ENCODE results near the gene ALG12. TPM values are rescaled to one million over a fixed set of nuclear protein-coding genes. Genes with fewer than 3 reads are reported as not detected.

ALG12 gene
- polyA plus RNA-seq, 3 donors: 7.2 to 9.5 (median 9.0) TPM

- Histone ChIP-seq H3K27me3 (ENCODE audit: control insufficient read depth in 2 of 2, insufficient read depth in 2 of 2, low read length in 2 of 2) (no peaks in the 10 kb centered on the region), H3K79me2 (ENCODE audit: insufficient read depth, low read length) (peaks cover 48% of the 10 kb centered on the region), H3K9me3 (replicated peaks in 1 of 2; ENCODE audit: control insufficient read depth in 1 of 2, insufficient read depth in 1 of 2, low read length in 2 of 2) (no peaks in the 10 kb centered on the region), H3K27ac (ENCODE audit: low read depth in 1 of 2, low read length in 2 of 2) (peak within 1 kb of the TSS; percentile 91 to 99), H3K4me1 (ENCODE audit: control insufficient read depth in 1 of 2, insufficient read depth in 2 of 2, low read length in 2 of 2) (peaks cover 38 to 47% of the 10 kb centered on the region in 2 donors), H3K4me3 (replicated peaks in 1 of 3; ENCODE audit: low read depth in 2 of 3, low read length in 3 of 3) (peak within 1 kb of the TSS; percentile 80 to 97 (median 94)), H3K9ac (ENCODE audit: insufficient read depth, low read length, poor library complexity, severe bottlenecking) (peak within 1 kb of the TSS; percentile 100), H3K36me3 (replicated peaks in 1 of 2; ENCODE audit: control insufficient read depth in 1 of 2, insufficient read depth in 2 of 2, low read length in 2 of 2) (peaks cover 26 to 27% of the 10 kb centered on the region in 2 donors), H4K20me1 (ENCODE audit: insufficient read depth, low read length) (peaks cover 43% of the 10 kb centered on the region), H3K4me2 (replicated peaks; ENCODE audit: extremely low read depth, low read length, poor library complexity, severe bottlenecking) (peak within 1 kb of the TSS; percentile 88), H2AFZ (ENCODE audit: insufficient read depth, low read depth, low read length, poor library complexity, severe bottlenecking) (no peak within 1 kb of the TSS)
- under 1% methylated on average over 137 of the region's 137 CpGs for WGBS (ENCODE audit: insufficient coverage)
- peaks cover 15 to 35% of the 10 kb centered on the region in 2 donors for H3K36me3 Mint-ChIP-seq
- peaks cover 0 to 1% (median 0%) of the 10 kb centered on the region in 3 donors for H3K27me3 Mint-ChIP-seq (ENCODE audit: low read depth in 3 of 3)
- H3K27ac Mint-ChIP-seq: peak within 1 kb of the TSS; percentile 89 to 95 (median 91)
- intact Hi-C loops (cut with micrococcal nuclease): loop anchor here in 1 of 2 donors (10.0 kb wide), 1 partner anchor 344 kb away; the partner anchor contains the start of gene PLXNB2
- peak; percentile 96 to 98 (median 97) for DNase-seq
- no peak for TF ChIP-seq CTCF (IDR thresholded peaks at IDR 0.05)
- peak within 1 kb of the TSS; percentile 90 to 95 for H3K4me3 Mint-ChIP-seq
- peaks cover 34% of the 10 kb centered on the region for H3K4me1 Mint-ChIP-seq
- H3K9me3 Mint-ChIP-seq: no peaks in the 10 kb centered on the region
Observed at GRCh38 chr22:49960159-49961004, 42.1 kb upstream of the ALG12 start, which contains the start of gene PIM3. Gene PIM3 (plus strand): TSS chr22:49960772. CDS start chr22:49960948, 176 bp downstream.

DNA sequence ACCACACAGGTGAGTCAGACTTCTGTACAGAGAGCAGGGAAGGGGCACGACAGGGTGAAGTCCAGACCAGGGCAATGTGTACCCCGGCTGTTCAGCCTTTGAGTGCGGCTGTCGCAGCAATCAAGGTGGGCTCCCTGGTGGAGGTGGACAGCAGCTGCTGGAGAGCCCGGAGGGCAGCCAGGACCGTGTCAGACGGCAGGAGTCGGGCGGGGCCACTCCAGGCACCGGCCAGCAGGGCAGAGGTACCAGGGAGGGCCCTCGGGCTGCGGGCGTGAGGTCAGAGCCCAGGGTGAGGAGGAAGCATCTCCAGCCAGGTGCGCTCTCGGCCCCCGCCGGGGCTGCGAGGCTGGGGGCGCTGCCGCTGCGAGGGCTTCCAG is 41.5 kb upstream of the ALG12 start:
- Histone ChIP-seq H4K20me1 (ENCODE audit: insufficient read depth, low read length) (peaks cover 37% of the 10 kb centered on the region), H3K79me2 (ENCODE audit: insufficient read depth, low read length) (peaks cover 46% of the 10 kb centered on the region), H3K36me3 (replicated peaks in 1 of 2; ENCODE audit: control insufficient read depth in 1 of 2, insufficient read depth in 2 of 2, low read length in 2 of 2) (peaks cover 22 to 23% of the 10 kb centered on the region in 2 donors), H2AFZ (ENCODE audit: insufficient read depth, low read depth, low read length, poor library complexity, severe bottlenecking) (no peak overlapping the region), H3K9ac (ENCODE audit: insufficient read depth, low read length, poor library complexity, severe bottlenecking) (peak overlapping the region; percentile 100), H3K4me2 (replicated peaks; ENCODE audit: extremely low read depth, low read length, poor library complexity, severe bottlenecking) (peak overlapping the region; percentile 87), H3K9me3 (replicated peaks in 1 of 2; ENCODE audit: control insufficient read depth in 1 of 2, insufficient read depth in 1 of 2, low read length in 2 of 2) (no peaks in the 10 kb centered on the region), H3K27me3 (ENCODE audit: control insufficient read depth in 2 of 2, insufficient read depth in 2 of 2, low read length in 2 of 2) (no peaks in the 10 kb centered on the region), H3K27ac (ENCODE audit: low read depth in 1 of 2, low read length in 2 of 2) (peak overlapping the region; percentile 53 to 99), H3K4me1 (ENCODE audit: control insufficient read depth in 1 of 2, insufficient read depth in 2 of 2, low read length in 2 of 2) (peaks cover 32 to 45% of the 10 kb centered on the region in 2 donors), H3K4me3 (replicated peaks in 1 of 3; ENCODE audit: low read depth in 2 of 3, low read length in 3 of 3) (peak overlapping the region; percentile 30 to 94 (median 54))
- no peaks in the 10 kb centered on the region for H3K9me3 Mint-ChIP-seq
- 6% methylated on average over 21 of the region's 21 CpGs for WGBS (ENCODE audit: insufficient coverage)
- no peak for TF ChIP-seq CTCF (IDR thresholded peaks at IDR 0.05)
- peaks cover 30% of the 10 kb centered on the region for H3K4me1 Mint-ChIP-seq
- H3K4me3 Mint-ChIP-seq: peak overlapping the region; percentile 73 to 82
- peaks cover 0 to 1% (median 0%) of the 10 kb centered on the region in 3 donors for H3K27me3 Mint-ChIP-seq (ENCODE audit: low read depth in 3 of 3)
- peak overlapping the region; percentile 66 to 91 (median 89) for H3K27ac Mint-ChIP-seq
- intact Hi-C loops (cut with micrococcal nuclease): loop anchor here in 1 of 2 donors (10.0 kb wide), 1 partner anchor 345 kb away; the partner anchor contains the start of gene PLXNB2
- H3K36me3 Mint-ChIP-seq: peaks cover 14 to 30% of the 10 kb centered on the region in 2 donors
- peak; percentile 35 to 77 (median 40) for DNase-seq

Measured in CD14-positive monocyte (primary cell).